Mesodermal cell (in vitro differentiated cells): Measurements from ENCODE around the gene KLHL3.

Experiments
- H3K27ac ChIP-seq: 2 replicates; pipeline ENCODE4 v1.7.0; 2013; ENCODE audit warnings: mild to moderate bottlenecking, low read depth, low read length, moderate library complexity; ENCODE audit not compliant: severe bottlenecking
- H3K36me3 ChIP-seq: 2 replicates; pipeline ENCODE4 v1.7.1; 2013; ENCODE audit warnings: mild to moderate bottlenecking, low read length, moderate library complexity; ENCODE audit not compliant: control insufficient read depth, insufficient read depth
- H3K4me1 ChIP-seq: one replicate; pipeline ENCODE4 v1.7.1; 2013; ENCODE audit warnings: mild to moderate bottlenecking, low read length; ENCODE audit not compliant: insufficient read depth, control insufficient read depth, poor library complexity, severe bottlenecking
- H3K4me3 ChIP-seq: 2 replicates; pipeline ENCODE4 v1.7.0; 2013; ENCODE audit warnings: low read length, control low read depth, mild to moderate bottlenecking; ENCODE audit not compliant: insufficient read depth, poor library complexity, severe bottlenecking; ENCODE audit errors: extremely low read depth
- H3K9me3 ChIP-seq: 2 replicates; pipeline ENCODE4 v1.7.1; 2013; ENCODE audit warnings: mild to moderate bottlenecking, low read length, moderate library complexity; ENCODE audit not compliant: control insufficient read depth
- WGBS, 2 experiments: methylation state at CpG; one replicate each; pipeline ENCODE4 v1.1.5; 2013; ENCODE audit warnings: missing lambda C conversion rate in 2 of 2; ENCODE audit not compliant: insufficient coverage in 2 of 2; 5-methylcytosine and 5-hydroxymethylcytosine counted together

Gene KLHL3

GRCh38 chr5:137741718-137742117 lies 5.8 kb upstream of the KLHL3 start:
- Histone ChIP-seq H3K36me3 (no peaks in the 10 kb centered on the region), H3K4me3 (no peak overlapping the region), H3K9me3 (no peaks in the 10 kb centered on the region), H3K4me1 (no peaks in the 10 kb centered on the region), H3K27ac (no peak overlapping the region)
- 71 to 90% methylated on average over 5 to 6 of the region's 8 CpGs for WGBS, 2 experiments

- no peaks in the 10 kb centered on the region for H3K36me3 ChIP-seq
- no peak overlapping the region for H3K27ac ChIP-seq
- H3K4me3 ChIP-seq: no peak overlapping the region
- 79 to 80% methylated on average over 3 of the region's 4 CpGs for WGBS, 2 experiments
- H3K9me3 ChIP-seq: no peaks in the 10 kb centered on the region
- H3K4me1 ChIP-seq: peaks cover under 1% of the 10 kb centered on the region
Measured at GRCh38 chr5:137739737-137740136, 3.8 kb upstream of the KLHL3 start.

- Histone ChIP-seq H3K9me3 (no peaks in the 10 kb centered on the region), H3K4me1 (peaks cover 9% of the 10 kb centered on the region), H3K4me3 (no peak overlapping the region), H3K27ac (no peak overlapping the region), H3K36me3 (no peaks in the 10 kb centered on the region)
- WGBS, 2 experiments: 86 to 100% methylated on average over 2 of the region's 3 CpGs
Measured at GRCh38 chr5:137738947-137739346, 3.1 kb upstream of the KLHL3 start.

GRCh38 chr5:137737349-137738131 lies 1.7 kb upstream of the KLHL3 start:
- no peaks in the 10 kb centered on the region for H3K36me3 ChIP-seq

GRCh38 chr5:137736496-137736895 lies 607 bp upstream of the KLHL3 start:
- 80% methylated on average over 1 of the region's 1 CpG; no CpG with 5 or more reads in 1 of the 2 experiments for WGBS, 2 experiments
- Histone ChIP-seq H3K4me1 (peaks cover 14% of the 10 kb centered on the region), H3K4me3 (no peak overlapping the region), H3K27ac (no peak overlapping the region), H3K9me3 (no peaks in the 10 kb centered on the region), H3K36me3 (no peaks in the 10 kb centered on the region)

More at GRCh38 chr5:137737349-137738131, 1.7 kb upstream of the KLHL3 start:
- H3K9me3 ChIP-seq: no peaks in the 10 kb centered on the region
- peaks cover 11% of the 10 kb centered on the region for H3K4me1 ChIP-seq
- H3K27ac ChIP-seq: peak overlapping the region; percentile 3
- H3K4me3 ChIP-seq: no peak overlapping the region
- 83 to 100% methylated on average over 1 to 2 of the region's 5 CpGs for whole genome bisulfite sequencing, 2 experiments

- WGBS, 2 experiments: 5 to 11% methylated on average over 7 to 14 of the region's 14 CpGs
Measured at GRCh38 chr5:137734962-137735554, 831 bp downstream of the KLHL3 start.

GRCh38 chr5:137734331-137734730 lies 1.6 kb downstream of the KLHL3 start:
- no peaks in the 10 kb centered on the region for H3K9me3 ChIP-seq
- 90 to 100% methylated on average over 1 of the region's 2 CpGs for WGBS, 2 experiments
- peaks cover 18% of the 10 kb centered on the region for H3K4me1 ChIP-seq
- H3K36me3 ChIP-seq: no peaks in the 10 kb centered on the region
- peak overlapping the region; percentile 44 for H3K4me3 ChIP-seq
- no peak overlapping the region for H3K27ac ChIP-seq

More at GRCh38 chr5:137734962-137735554, 831 bp downstream of the KLHL3 start:
- H3K9me3 ChIP-seq: no peaks in the 10 kb centered on the region
- peak overlapping the region; percentile 78 for H3K27ac ChIP-seq
- peaks cover 17% of the 10 kb centered on the region for H3K4me1 ChIP-seq
- peak overlapping the region; percentile 44 for H3K4me3 ChIP-seq
- no peaks in the 10 kb centered on the region for H3K36me3 ChIP-seq

GRCh38 chr5:137733922-137734321 lies 2.0 kb downstream of the KLHL3 start:
- Histone ChIP-seq H3K27ac (no peak overlapping the region), H3K36me3 (no peaks in the 10 kb centered on the region), H3K4me3 (peak overlapping the region; percentile 6), H3K9me3 (no peaks in the 10 kb centered on the region), H3K4me1 (peaks cover 18% of the 10 kb centered on the region)
- WGBS, 2 experiments: 94 to 100% methylated on average over 3 of the region's 3 CpGs

GRCh38 chr5:137733006-137733405 lies 2.9 kb downstream of the KLHL3 start:
- WGBS, 2 experiments: 90 to 100% methylated on average over 1 to 2 of the region's 3 CpGs
- H3K4me1 ChIP-seq: peaks cover 18% of the 10 kb centered on the region
- H3K27ac ChIP-seq: no peak overlapping the region
- no peak overlapping the region for H3K4me3 ChIP-seq
- no peaks in the 10 kb centered on the region for H3K36me3 ChIP-seq
- H3K9me3 ChIP-seq: no peaks in the 10 kb centered on the region

GRCh38 chr5:137731176-137731575 lies 4.7 kb downstream of the KLHL3 start:
- Histone ChIP-seq H3K9me3 (no peaks in the 10 kb centered on the region), H3K36me3 (no peaks in the 10 kb centered on the region), H3K27ac (no peak overlapping the region), H3K4me3 (no peak overlapping the region), H3K4me1 (peaks cover 18% of the 10 kb centered on the region)
- 80 to 100% methylated on average over 1 of the region's 3 CpGs for WGBS, 2 experiments

- H3K4me1 ChIP-seq: peaks cover 18% of the 10 kb centered on the region
- no peak overlapping the region for H3K27ac ChIP-seq
- H3K9me3 ChIP-seq: no peaks in the 10 kb centered on the region
- no peaks in the 10 kb centered on the region for H3K36me3 ChIP-seq
- H3K4me3 ChIP-seq: no peak overlapping the region
Measured at GRCh38 chr5:137730336-137730735, 5.6 kb downstream of the KLHL3 start.
